GM21529 (cell line): Measurements from ENCODE around the gene CTPS1.

Experiments
- ATAC-seq: cut with Tn5 transposase; IDR thresholded peaks from one replicate; pipeline ENCODE4 v1.9.1; 2021; ENCODE audit not compliant: unreplicated experiment

CTPS1 gene

GRCh38 chr1:40989066-40989465, 9.6 kb downstream of the CTPS1 start:
- ATAC-seq = no peak

GRCh38 chr1:40997096-40997495, 17.6 kb downstream of the CTPS1 start:
- ATAC-seq = no peak

- ATAC-seq = no peak
Measured at GRCh38 chr1:40998668-40999067, 19.2 kb downstream of the CTPS1 start.

- ATAC-seq = no peak
Measured at GRCh38 chr1:41003127-41003639, 23.7 kb downstream of the CTPS1 start.

GRCh38 chr1:41003640-41004220, 24.2 kb downstream of the CTPS1 start:
- ATAC-seq = peak; percentile 98

- ATAC-seq = no peak
Measured at GRCh38 chr1:41005876-41006275, 26.4 kb downstream of the CTPS1 start.

- ATAC-seq = no peak
Measured at GRCh38 chr1:41006942-41007865, 27.7 kb downstream of the CTPS1 start.

- ATAC-seq = no peak
Measured at GRCh38 chr1:41009466-41009865, 30.0 kb downstream of the CTPS1 start.

GRCh38 chr1:41010345-41010744, 30.8 kb downstream of the CTPS1 start:
- no peak for ATAC-seq

GRCh38 chr1:41013024-41013423, 33.5 kb downstream of the CTPS1 start:
- no peak for ATAC-seq

- ATAC-seq = no peak
Measured at GRCh38 chr1:41013796-41014195, 34.3 kb downstream of the CTPS1 start.

GRCh38 chr1:41014871-41015270, 35.4 kb downstream of the CTPS1 start:
- no peak for ATAC-seq

- no peak for ATAC-seq
Measured at GRCh38 chr1:41015281-41015896, 35.9 kb downstream of the CTPS1 start.

- no peak for ATAC-seq
Measured at GRCh38 chr1:41015897-41016470, 36.5 kb downstream of the CTPS1 start.

- no peak for ATAC-seq
Measured at GRCh38 chr1:41017141-41018017, 37.9 kb downstream of the CTPS1 start.

- no peak for ATAC-seq
Measured at GRCh38 chr1:41018018-41018410, 38.5 kb downstream of the CTPS1 start.

GRCh38 chr1:41019353-41019745, 39.9 kb downstream of the CTPS1 start:
- no peak for ATAC-seq

GRCh38 chr1:41020109-41020576, 40.6 kb downstream of the CTPS1 start:
- no peak for ATAC-seq

GRCh38 chr1:41020654-41021053, 41.2 kb downstream of the CTPS1 start:
- no peak for ATAC-seq

- no peak for ATAC-seq
Measured at GRCh38 chr1:41021526-41022308, 42.2 kb downstream of the CTPS1 start, which contains the start of gene SLFNL1. Gene SLFNL1 (minus strand): TSS chr1:41021725. CDS start chr1:41020660, 1,065 bp downstream.
